ENCODE data around the gene PRKG1.

PRKG1 gene

DNA sequence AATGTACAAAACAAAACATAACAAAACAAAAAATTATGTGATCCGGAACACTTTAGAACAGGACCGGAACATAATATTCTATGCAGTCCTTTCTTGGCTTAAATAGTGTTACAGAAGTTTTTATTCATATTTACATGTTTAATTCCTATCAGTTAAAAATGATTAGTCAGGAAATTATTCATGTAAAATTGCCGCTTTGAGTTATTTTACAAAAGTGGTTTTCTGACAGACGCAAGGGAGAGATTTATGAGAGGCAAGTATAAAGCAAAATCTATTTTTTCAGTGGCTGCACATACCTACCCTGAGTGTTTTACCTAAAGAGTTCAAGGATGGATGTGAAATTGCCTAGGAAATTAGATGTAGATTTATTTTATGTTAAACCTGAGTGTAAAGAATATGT, 1009.1 kb downstream of the PRKG1 start:
- H3K9ac ChIP-seq (ENCODE audit: low read length), result no peak overlapping the region
- H3K4me3 ChIP-seq (ENCODE audit: low read length), result no peak overlapping the region
- no peaks in the 10 kb centered on the region for H3K4me1 ChIP-seq (ENCODE audit: control insufficient read depth, insufficient read depth, low read length)
- no peaks in the 10 kb centered on the region for H3K36me3 ChIP-seq (ENCODE audit: control insufficient read depth, insufficient read depth, low read length, severe bottlenecking)
- no peaks in the 10 kb centered on the region for H3K27me3 ChIP-seq (replicated peaks; ENCODE audit: control insufficient read depth, insufficient read depth, low read length)
- no peak for DNase-seq (ENCODE audit: low read depth)
- H3K9me3 ChIP-seq (ENCODE audit: control insufficient read depth, low read length), result no peaks in the 10 kb centered on the region

GRCh38 chr10:52092390-52092789, 1018.1 kb downstream of the PRKG1 start:
- no peak overlapping the region for H3K4me3 ChIP-seq (ENCODE audit: low read length)
- no peaks in the 10 kb centered on the region for H3K9me3 ChIP-seq (ENCODE audit: control insufficient read depth, low read length)
- no peaks in the 10 kb centered on the region for H3K27me3 ChIP-seq (replicated peaks; ENCODE audit: control insufficient read depth, insufficient read depth, low read length)
- no peak for DNase-seq (ENCODE audit: low read depth)
- no peaks in the 10 kb centered on the region for H3K36me3 ChIP-seq (ENCODE audit: control insufficient read depth, insufficient read depth, low read length, severe bottlenecking)
- no peak overlapping the region for H3K9ac ChIP-seq (ENCODE audit: low read length)
- no peaks in the 10 kb centered on the region for H3K4me1 ChIP-seq (ENCODE audit: control insufficient read depth, insufficient read depth, low read length)

DNA sequence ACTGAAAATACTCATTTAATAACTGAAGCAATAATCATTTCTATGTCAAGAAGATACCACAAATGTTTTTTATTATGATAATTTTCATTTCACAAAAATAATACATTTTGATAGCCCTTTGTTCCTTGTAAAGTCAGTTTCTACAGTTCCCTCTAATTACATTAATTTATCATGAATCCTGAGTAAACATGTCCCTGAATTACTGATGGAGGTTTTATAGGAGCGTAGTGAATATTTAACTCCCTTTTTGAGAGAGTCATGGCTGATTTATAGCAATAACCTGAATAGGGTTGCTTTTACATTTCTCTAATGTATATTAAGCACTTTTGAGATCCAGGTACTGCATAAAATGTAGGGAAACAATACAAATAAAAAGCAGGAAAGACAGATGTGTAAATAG, 1023.8 kb downstream of the PRKG1 start:
- DNase-seq (ENCODE audit: low read depth), result no peak
- H3K9me3 ChIP-seq (ENCODE audit: control insufficient read depth, low read length), result no peaks in the 10 kb centered on the region
- no peaks in the 10 kb centered on the region for H3K27me3 ChIP-seq (replicated peaks; ENCODE audit: control insufficient read depth, insufficient read depth, low read length)
- H3K4me1 ChIP-seq (ENCODE audit: control insufficient read depth, insufficient read depth, low read length), result no peaks in the 10 kb centered on the region
- no peaks in the 10 kb centered on the region for H3K36me3 ChIP-seq (ENCODE audit: control insufficient read depth, insufficient read depth, low read length, severe bottlenecking)
- H3K4me3 ChIP-seq (ENCODE audit: low read length), result no peak overlapping the region
- H3K9ac ChIP-seq (ENCODE audit: low read length), result no peak overlapping the region

DNA sequence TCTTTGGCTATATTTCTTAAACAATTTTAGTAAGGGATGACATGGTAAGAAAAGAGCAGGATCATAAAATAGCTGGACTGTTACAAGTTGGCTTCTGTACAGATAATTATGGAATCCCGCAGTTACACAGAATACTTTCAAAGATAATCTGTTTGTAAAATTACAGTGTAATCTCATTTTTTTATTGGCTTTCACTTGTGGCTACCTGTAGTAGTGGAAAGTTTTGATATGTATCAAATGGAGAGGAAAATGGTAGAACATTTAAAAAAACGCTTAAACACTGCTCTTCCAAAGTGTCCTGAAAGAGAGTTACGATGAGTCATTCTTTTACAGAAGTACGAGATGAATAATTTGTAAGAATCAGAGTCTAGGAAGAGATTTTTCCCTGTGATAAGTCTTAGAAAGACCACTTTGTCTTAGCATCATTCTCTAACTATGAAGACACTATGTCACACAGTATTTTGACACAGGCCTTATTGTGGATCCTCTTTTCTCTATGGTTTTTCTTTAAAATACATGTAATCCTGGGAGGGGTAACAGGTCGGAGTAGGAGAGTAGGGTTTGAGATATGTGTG, 1024.8 kb downstream of the PRKG1 start:
- Histone ChIP-seq H3K27me3 (replicated peaks; ENCODE audit: control insufficient read depth, insufficient read depth, low read length) (no peaks in the 10 kb centered on the region), H3K36me3 (ENCODE audit: control insufficient read depth, insufficient read depth, low read length, severe bottlenecking) (no peaks in the 10 kb centered on the region), H3K4me3 (ENCODE audit: low read length) (no peak overlapping the region), H3K9ac (ENCODE audit: low read length) (no peak overlapping the region), H3K9me3 (ENCODE audit: control insufficient read depth, low read length) (no peaks in the 10 kb centered on the region), H3K4me1 (ENCODE audit: control insufficient read depth, insufficient read depth, low read length) (no peaks in the 10 kb centered on the region)
- no peak for DNase-seq (ENCODE audit: low read depth)

GRCh38 chr10:52100011-52100547, 1025.8 kb downstream of the PRKG1 start:
- Histone ChIP-seq H3K36me3 (ENCODE audit: control insufficient read depth, insufficient read depth, low read length, severe bottlenecking) (no peaks in the 10 kb centered on the region), H3K9ac (ENCODE audit: low read length) (no peak overlapping the region), H3K27me3 (replicated peaks; ENCODE audit: control insufficient read depth, insufficient read depth, low read length) (no peaks in the 10 kb centered on the region), H3K4me1 (ENCODE audit: control insufficient read depth, insufficient read depth, low read length) (no peaks in the 10 kb centered on the region), H3K4me3 (ENCODE audit: low read length) (no peak overlapping the region), H3K9me3 (ENCODE audit: control insufficient read depth, low read length) (no peaks in the 10 kb centered on the region)
- no peak for DNase-seq (ENCODE audit: low read depth)

DNA sequence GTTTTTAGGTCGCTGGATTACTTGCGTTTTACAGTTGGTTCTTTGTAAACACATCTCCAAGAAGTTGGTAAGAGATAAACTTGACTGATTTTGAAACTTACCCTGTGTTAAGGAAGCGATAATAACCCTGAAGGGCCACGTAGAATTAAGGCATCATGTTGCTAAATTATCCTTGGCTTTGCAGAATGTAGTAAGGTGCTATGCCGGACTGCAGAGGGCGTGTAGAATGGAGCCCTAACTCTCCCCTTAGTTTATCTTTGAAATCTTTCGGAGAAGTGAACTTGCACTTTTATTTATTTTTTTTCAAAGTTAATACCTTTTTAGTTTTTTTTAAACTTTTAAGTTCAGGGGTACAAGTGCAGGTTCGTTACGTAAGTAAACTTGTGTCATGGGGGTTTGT, 1031.0 kb downstream of the PRKG1 start:
- no peak for DNase-seq (ENCODE audit: low read depth)
- no peaks in the 10 kb centered on the region for H3K9me3 ChIP-seq (ENCODE audit: control insufficient read depth, low read length)
- H3K27me3 ChIP-seq (replicated peaks; ENCODE audit: control insufficient read depth, insufficient read depth, low read length), result no peaks in the 10 kb centered on the region
- H3K4me3 ChIP-seq (ENCODE audit: low read length), result no peak overlapping the region
- no peaks in the 10 kb centered on the region for H3K4me1 ChIP-seq (ENCODE audit: control insufficient read depth, insufficient read depth, low read length)
- H3K9ac ChIP-seq (ENCODE audit: low read length), result no peak overlapping the region
- H3K36me3 ChIP-seq (ENCODE audit: control insufficient read depth, insufficient read depth, low read length, severe bottlenecking), result no peaks in the 10 kb centered on the region

DNA sequence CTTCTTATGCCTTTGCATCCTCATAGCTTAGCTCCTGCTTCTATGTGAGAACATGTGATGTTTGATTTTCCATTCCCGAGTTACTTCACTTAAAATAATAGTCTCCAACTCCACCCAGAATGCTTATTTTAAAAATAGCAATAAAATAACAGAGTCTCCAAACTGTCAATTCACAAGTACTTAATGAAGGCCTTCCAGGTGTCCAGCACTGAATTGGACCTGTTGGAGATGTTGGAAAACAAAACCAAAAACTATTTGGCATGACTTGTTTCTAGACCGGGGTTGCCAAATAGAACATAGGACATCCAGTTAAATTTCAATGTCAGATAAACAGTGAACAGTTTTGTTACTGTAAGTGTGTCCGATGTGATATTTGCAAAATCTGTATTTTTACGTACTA, 1031.7 kb downstream of the PRKG1 start:
- Histone ChIP-seq H3K27me3 (replicated peaks; ENCODE audit: control insufficient read depth, insufficient read depth, low read length) (no peaks in the 10 kb centered on the region), H3K9ac (ENCODE audit: low read length) (no peak overlapping the region), H3K36me3 (ENCODE audit: control insufficient read depth, insufficient read depth, low read length, severe bottlenecking) (no peaks in the 10 kb centered on the region), H3K9me3 (ENCODE audit: control insufficient read depth, low read length) (no peaks in the 10 kb centered on the region), H3K4me3 (ENCODE audit: low read length) (no peak overlapping the region), H3K4me1 (ENCODE audit: control insufficient read depth, insufficient read depth, low read length) (no peaks in the 10 kb centered on the region)
- DNase-seq (ENCODE audit: low read depth), result no peak

DNA sequence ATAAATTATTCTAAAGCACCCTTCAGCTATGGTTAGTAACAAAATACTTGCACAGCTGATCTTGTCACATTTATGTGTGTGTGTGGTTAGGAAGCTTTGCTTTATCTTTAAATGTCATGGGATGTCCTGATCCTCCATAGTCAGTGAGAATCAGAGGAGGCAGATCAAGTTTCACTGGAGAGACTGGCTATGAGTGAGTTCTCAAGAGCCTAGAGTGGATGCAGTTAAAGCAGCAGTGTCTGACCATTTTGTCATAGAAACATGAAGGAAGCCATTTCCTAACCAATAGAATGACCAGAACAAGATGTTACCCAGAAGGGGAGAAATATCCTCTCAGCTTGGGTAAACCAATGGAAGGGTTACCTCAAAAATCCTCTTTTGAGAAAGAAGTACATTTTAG, 1032.6 kb downstream of the PRKG1 start:
- Histone ChIP-seq H3K36me3 (ENCODE audit: control insufficient read depth, insufficient read depth, low read length, severe bottlenecking) (no peaks in the 10 kb centered on the region), H3K4me3 (ENCODE audit: low read length) (no peak overlapping the region), H3K27me3 (replicated peaks; ENCODE audit: control insufficient read depth, insufficient read depth, low read length) (no peaks in the 10 kb centered on the region), H3K4me1 (ENCODE audit: control insufficient read depth, insufficient read depth, low read length) (no peaks in the 10 kb centered on the region), H3K9ac (ENCODE audit: low read length) (no peak overlapping the region), H3K9me3 (ENCODE audit: control insufficient read depth, low read length) (no peaks in the 10 kb centered on the region)
- DNase-seq (ENCODE audit: low read depth), result no peak

DNA sequence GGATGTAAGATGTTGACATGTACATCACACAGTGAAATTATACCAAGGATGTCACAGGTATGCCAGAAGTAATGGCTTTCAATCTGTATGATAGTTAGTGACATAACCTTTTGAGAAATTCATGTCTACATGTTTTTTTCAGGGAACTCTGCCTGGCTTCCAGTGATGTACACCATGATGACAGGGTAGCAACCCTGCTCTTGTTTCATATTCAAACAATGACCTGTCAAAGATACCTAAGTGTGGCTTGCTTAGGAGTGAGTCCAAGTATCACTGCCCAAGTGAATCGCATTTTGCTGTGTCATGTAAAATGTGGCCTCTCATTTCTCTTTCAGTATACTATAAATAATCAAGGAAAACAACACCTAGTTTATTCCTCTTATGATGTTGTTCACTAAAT, 1033.9 kb downstream of the PRKG1 start:
- no peaks in the 10 kb centered on the region for H3K9me3 ChIP-seq (ENCODE audit: control insufficient read depth, low read length)
- no peaks in the 10 kb centered on the region for H3K27me3 ChIP-seq (replicated peaks; ENCODE audit: control insufficient read depth, insufficient read depth, low read length)
- no peak overlapping the region for H3K4me3 ChIP-seq (ENCODE audit: low read length)
- no peaks in the 10 kb centered on the region for H3K36me3 ChIP-seq (ENCODE audit: control insufficient read depth, insufficient read depth, low read length, severe bottlenecking)
- DNase-seq (ENCODE audit: low read depth), result no peak
- no peak overlapping the region for H3K9ac ChIP-seq (ENCODE audit: low read length)
- H3K4me1 ChIP-seq (ENCODE audit: control insufficient read depth, insufficient read depth, low read length), result no peaks in the 10 kb centered on the region

DNA sequence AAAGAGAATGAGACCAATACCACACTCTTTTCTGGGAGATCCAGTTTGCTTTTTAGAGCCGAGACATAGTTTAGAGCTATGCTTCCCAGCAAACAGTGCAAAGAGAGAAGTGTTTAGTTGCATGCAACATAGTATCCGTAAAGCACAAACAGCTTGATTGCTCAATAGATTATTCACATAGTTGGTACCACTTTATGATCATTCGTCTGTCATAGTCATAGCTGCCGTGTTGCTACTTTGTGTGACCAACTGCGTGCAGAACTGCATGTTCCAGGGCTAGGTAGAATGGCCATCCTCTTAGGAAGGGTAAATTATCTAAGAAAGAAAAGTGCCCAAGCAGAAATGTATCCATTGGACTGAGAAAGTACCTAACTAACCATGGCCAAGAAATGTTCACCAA, 1036.3 kb downstream of the PRKG1 start:
- Histone ChIP-seq H3K36me3 (ENCODE audit: control insufficient read depth, insufficient read depth, low read length, severe bottlenecking) (no peaks in the 10 kb centered on the region), H3K9me3 (ENCODE audit: control insufficient read depth, low read length) (no peaks in the 10 kb centered on the region), H3K4me1 (ENCODE audit: control insufficient read depth, insufficient read depth, low read length) (no peaks in the 10 kb centered on the region), H3K4me3 (ENCODE audit: low read length) (no peak overlapping the region), H3K27me3 (replicated peaks; ENCODE audit: control insufficient read depth, insufficient read depth, low read length) (no peaks in the 10 kb centered on the region), H3K9ac (ENCODE audit: low read length) (no peak overlapping the region)
- DNase-seq (ENCODE audit: low read depth), result no peak

DNA sequence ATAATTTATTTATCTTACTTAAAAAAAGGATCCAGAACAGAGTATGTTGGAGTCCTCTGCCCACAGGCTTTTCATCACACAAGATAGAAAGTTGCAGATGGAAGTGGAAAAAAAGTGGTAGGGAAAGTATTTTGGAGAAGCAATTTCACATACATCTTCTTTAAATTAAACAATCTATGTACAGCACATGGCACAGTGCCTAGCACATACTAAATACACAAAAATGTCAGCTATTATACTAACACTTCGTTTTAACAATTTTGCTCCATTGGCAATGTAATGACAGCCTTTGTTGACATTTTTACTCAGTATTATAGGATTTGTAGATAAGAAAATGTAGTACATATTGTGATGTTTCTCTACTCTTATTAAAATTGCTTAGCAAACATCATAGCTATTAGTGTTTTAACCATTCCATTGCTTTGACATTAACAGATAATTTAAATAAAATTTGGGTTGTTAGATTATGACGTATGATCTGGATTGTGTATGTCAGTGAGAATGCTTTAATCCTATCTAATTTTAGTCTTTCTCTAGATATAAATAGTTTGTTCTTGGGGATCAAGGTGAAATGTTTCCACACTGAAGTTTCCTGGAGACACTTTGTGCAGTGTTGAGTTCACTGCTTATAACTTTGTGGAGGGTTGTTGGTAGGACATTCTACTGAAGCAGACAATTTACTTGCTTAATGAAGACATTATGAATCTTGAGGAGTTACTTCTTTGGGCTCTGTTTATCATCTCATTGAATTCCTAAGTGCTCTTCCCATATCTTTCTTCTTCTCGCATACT, 1037.0 kb downstream of the PRKG1 start:
- Histone ChIP-seq H3K4me3 (ENCODE audit: low read length) (no peak overlapping the region), H3K27me3 (replicated peaks; ENCODE audit: control insufficient read depth, insufficient read depth, low read length) (no peaks in the 10 kb centered on the region), H3K9ac (ENCODE audit: low read length) (no peak overlapping the region), H3K4me1 (ENCODE audit: control insufficient read depth, insufficient read depth, low read length) (peaks cover 2% of the 10 kb centered on the region), H3K9me3 (ENCODE audit: control insufficient read depth, low read length) (no peaks in the 10 kb centered on the region), H3K36me3 (ENCODE audit: control insufficient read depth, insufficient read depth, low read length, severe bottlenecking) (no peaks in the 10 kb centered on the region)
- DNase-seq (ENCODE audit: low read depth), result peak; percentile 11

Data from adipocyte (in vitro differentiated cells).